SW 1271 (cell line): Measurements from ENCODE around the gene ZNF385A.

Source experiments
- DNase-seq, 2 experiments: peaks; one replicate each; lab custom pipeline; 2025; lab: John Stamatoyannopoulos, UW

ZNF385A gene

DNA sequence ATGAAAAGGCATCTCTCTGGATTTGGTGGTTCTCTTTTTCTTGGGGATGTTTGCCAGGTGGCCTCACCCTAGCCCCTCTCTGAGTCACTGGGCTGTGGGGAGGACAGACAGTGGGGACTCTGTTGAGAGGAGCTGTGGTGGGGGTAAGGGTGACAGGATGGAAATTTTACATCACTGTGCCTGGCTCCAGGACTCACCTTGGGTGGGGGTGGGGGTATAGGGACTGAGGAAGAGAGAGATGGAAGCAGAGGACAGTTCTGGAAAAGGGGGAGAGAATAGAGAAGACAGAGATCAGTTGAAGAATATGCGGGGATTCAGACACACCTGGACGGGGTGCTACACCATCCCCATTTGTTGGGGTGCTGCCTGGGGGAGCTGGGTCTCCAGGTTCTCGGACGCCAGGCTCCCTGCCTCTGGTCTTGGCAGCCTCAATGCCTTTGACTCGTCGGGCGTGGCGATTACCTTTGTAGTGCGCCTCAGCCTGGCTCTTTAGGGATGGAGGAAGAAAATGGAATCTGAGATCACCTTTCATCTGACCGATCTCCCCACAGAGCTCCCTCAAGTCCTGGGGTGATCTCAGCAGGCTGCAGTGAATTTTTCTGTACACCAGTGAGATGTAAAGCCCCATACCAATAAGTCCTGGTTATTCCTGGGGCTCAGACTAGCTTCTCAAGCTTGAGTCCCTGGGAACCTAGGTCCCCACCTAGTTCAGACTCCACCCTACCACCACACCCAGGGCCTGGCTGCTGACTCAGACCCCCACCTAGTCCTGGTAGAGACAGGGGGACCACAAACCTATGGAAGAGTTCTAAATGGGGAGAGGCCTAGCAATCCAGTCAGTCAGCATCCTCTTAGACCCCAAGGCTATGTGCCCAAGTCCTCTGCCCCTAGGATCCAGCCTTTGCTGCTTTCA, 10.6 kb downstream of the ZNF385A start:
- no peak for DNase-seq

DNA sequence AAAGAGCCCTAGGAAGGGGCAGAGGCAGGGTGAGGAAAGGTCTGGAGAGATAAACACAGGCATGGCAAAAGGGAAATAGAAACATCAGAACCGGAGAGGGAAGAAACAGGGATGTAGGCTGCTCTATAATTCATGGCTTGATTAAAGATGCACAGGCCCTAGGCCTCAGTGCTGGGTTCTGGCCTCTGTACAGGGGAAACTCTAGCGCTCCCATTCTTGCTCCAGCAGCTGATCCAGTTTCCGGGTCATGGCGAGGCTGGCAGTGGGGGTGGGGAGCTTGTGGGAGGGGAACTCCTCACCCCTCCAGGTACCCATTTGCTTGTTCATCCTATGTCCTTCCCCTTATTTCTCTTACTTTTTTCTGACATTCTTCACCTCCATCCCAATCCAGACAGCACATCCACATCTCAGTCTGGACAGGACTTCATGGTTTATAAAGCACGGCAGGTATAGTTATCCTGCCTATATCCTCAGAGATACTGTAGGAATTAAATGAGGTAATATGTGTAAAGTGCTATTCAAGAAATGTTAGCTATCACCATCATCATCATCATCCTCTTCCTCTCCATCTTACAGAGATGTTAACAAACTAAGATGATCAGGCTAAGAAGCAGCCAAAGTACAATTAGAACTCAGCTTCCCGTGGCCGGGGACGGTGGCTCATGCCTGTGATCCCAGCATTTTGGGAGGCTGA, 12.3 kb downstream of the ZNF385A start:
- no peak for DNase-seq

DNA sequence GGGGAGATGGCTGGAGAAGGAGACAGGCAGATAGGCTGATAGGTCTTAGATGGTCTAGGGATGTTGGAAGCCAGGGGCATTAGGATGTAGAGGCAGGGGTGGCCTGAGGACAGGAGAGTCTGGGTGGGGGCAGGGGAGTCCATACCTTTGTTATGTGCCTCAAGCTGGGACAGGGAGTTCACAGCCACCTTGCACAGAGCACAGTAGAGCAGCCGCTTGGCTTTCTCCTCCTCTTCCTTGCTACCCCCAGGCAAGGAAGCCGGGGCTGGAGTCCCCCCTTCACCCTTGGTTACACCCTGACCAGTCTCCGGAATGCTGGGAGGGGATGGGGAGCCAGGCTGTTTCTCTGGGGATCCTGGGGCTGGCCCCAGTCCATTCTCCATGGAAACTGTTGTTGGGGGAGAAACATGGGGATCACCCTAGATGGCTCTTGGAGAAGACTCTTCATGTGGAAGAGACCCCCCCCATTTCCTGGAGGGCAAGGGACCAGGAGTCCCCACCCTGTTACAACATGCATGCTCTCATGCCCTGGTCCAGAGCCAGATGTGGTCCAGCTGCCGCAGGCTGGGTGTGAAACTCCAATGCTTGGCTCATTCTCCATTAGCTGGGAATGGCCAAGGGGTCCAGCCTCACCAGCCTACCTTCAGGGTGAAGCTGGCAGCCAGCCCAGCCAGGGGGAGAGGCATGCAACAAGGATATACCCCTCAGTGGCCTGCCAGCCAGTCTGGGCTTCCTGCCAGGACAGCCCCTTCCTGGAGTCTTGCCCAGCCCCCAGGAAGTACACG, 13.0 kb downstream of the ZNF385A start:
- no peak for DNase-seq

DNA sequence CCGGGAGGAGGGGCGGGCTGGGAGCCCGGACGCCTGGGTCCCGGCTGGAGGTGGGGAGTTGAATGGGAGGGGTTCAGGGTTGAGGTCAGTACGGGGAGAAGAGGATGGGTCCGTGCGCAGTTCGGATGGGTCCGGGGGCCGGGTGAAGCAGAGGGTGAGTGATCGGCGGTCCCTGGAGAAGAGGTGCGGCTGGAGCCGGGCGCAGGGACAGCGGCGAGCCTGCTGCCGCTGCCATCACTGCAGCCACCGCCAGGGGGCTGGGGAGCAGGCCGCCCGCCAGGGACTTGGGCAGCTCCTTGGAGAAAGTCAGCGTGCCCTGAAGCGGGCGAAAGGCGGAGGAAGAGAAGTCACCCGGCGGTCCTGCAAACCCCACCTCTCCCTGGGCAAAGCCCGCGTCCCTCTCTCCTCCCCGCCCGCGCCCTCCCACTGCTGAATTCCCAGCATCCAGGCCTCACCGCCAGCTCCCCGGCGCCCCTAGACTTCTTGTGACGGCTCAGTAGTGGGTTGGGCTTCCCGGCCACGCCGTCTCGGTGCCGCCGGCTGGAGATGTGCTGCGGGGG, 14.3 kb downstream of the ZNF385A start:
- peak; percentile 24 to 52 for DNase-seq

DNA sequence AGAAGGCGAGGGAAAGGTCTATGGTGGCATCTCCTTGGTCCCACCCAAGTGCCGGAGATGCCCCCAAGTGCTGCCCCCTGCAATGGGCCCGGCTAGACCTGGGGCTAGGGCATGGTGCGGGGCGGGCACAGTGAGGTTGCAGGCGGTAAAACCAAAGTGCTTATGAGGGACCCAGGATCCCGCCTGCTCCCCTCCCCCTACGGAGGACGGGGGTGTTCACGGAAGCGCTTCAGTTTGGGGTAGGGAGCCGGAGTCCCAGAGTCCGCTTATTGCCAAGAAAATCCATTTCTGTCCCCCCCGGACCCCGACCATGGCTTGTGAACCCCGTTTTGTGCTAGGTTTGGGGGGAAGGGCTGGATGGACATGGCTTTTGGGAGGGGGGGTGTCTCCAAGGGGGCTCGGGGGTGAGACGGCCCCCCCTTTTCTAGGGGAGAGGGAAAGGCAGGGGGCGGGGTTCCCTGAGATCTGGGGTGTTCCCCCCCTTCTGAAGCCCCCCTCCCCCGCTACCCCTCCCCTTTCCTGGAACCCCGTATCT, 14.9 kb downstream of the ZNF385A start:
- DNase-seq: no peak

DNA sequence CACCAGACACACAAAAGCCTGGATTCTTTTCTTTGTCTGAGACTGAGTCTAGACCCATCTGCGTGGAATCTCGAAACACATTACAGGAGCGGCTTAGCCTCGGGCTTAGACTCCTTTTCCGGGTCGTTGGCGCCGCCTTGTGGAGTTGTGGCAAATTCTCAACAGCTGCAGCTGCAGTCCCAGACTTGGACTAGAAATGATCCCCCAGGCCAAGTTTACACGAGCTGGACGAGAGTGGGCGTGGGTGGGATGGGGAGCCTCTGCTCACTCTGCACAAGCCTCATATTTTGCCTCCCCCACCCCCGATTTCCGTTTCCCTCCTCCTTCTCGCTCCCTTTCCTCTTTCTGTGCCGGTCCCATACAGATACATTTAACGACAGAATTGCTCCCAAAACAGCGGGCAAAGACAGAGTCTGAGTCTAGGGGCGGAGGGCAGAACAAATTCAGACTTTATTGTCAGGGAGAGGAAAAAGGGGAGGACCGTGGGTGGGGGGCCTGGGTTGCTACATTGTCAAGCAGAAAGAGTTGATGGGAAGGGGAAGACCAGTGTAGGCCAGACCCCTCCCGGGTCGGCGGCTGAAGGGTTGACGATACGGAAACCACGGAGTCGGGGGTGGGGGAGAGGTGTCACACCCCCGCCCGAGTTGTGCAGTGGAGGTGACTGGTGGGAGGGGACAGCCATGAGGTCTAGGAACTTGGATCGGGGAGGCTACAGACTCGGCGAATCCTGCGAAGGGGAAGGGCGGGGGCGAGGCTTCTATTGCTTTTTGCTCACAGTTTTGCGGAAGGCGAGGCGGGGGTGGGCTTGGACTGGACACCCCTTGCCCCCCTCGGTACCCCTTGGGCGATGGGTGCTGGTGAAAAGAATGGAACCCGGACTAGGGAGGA, 15.6 kb downstream of the ZNF385A start:
- peak; percentile 46 to 72 for DNase-seq

DNA sequence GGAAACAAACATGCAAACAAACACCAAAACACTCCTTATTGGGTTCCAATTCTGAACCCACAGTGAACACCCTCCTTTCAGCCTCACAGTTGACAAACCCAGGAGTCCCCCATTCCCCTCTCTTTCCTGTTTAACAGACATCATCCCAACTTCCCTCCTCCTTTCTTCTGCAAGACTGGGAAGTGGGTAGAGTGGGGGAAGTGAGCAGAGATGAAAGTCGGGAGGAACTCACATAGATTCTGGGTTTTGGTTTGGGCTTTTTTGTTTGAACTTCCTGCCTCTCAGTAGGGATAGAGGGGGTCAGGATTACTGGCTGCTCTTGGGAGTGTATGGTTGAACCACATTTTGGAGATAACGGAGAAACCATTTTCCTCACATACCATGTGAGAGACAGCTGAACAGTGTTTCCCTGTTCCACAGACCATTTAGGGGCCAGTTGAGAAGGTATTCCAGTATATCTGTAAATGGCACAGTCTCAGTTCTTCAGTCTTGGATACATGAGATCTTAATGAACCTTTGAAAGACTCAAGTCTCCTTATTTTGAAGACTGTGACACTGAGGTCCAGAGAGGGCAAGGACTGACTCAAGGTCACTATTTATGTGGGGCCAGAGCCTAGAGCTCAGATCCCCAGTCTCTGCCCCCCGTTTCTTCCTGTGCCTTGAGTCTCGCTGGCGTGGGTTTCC, 16.4 kb downstream of the ZNF385A start:
- DNase-seq: no peak

DNA sequence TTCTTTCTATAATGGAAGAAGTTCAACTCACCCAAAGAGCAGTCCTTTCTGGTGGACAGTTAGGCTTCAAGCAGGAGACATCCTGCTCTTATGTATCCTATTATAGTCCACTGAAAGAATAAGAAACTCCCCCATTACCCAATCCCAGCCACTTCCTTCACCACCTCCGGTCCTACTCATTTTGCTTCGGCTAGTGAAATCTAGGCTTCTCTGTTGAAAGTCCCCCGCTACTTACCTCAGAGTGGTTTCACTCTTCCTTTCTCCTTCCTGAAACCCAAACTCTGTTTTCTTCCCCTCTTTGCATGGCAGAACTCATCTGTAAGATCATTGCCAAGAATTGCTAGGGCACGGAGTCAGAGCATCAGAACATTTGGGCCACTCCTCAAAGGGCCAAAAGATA, 20.1 kb downstream of the ZNF385A start, which contains the start of gene GPR84:
GPR84 (minus strand) TSS at position 74 of the 400 bp plus-strand sequence. CDS start 635 bp downstream, outside the sequence.
- DNase-seq: no peak

DNA sequence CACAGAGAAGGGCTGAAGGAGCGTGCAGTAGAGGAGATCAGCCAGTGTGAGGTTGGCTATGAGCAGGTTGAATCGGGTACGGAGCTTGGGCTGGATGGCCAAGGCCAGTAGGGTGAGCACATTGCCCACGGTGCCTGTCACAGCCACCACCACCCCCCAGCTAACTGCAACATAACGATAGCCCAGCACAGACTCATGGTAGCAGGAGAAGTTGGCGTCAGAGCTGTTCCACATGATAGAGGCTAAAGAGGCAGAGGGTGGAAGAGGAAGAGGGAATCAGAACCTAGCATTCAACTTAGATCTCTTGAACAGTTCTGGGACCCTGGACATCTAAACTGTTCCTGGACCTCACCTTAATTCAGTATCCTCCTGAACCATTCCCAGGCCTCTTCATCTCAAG, 20.9 kb downstream of the ZNF385A start:
- DNase-seq: no peak

DNA sequence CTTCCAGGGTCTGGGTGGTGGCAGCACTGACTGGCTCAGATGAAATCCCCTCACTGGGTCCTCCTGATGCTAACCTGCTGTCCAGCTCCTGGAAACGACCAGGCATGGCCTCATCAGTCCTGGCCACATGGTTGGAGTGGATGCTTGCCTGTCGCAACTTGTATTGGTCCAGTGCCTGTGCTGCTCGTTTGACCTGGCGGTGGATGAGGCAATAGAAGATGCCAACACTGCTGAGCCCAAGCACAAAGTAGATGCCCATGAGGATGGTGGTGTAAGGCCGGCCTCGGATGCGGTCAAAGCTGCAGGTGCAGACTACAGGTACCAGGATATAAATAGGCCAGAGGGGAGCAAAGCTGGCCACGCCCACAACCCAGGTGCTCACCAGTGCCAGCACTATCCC, 21.5 kb downstream of the ZNF385A start:
- no peak for DNase-seq

DNA sequence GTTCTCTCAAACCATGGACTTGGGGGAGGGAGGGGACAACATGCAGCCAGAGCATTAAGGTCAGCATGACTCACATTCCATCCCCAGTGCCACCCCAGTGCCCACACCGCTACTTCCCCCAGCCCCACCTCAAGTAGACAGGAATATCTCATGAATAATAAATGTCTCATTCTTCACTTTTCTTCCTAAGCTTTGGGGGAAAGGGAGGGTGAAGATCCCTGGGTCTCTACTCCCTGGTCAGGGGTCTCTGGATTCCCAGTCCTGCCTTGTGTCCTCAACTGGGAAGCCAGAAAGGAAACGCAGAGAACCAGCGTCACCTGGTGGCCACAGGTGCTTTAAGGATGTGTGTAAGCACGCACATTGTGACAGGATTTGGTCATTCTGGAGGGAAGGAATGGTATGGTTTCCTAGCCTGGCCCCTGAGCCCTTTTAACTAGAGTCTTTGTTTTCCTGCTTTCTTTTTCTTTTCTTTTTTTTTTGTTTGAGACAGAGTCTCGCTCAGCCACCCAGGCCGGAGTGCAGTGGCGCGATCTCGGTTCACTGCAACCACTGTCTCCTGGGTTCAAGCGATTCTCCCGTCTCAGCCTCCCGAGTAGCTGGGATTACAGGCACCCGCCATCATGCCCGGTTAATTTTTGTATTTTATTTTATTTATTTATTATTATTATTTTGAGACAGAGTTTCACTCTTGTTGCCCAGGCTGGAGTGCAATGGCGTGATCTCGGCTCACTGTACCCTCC, 23.6 kb downstream of the ZNF385A start:
- peak; percentile 31 to 66 for DNase-seq

DNA sequence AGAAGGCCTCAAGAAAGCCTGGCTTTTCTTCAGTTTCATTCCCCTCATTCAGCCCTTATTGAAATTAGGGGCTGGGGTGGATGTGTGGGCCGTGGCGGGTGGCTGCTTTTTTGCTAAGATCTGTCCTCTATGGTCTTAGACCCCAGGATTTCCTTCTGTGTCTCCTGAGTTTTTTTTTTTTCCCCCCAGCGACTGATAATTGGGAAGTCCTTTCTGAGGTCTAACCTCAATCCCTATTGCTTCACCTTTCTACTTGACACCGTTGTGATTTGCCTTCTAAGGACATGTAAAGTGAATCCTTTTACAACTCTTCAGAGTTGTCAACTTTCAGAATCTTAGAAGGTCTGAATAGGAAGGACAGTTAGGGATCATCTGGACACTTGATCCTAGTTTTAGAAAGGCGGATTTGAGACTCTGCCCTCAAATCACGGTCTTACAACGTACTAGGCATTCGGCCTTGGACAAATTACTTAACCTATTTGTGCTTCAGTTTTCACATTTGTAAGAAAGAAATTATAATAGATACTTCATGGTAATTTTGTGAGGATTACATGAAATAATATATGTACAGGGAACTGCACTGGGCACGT, 24.7 kb downstream of the ZNF385A start:
- no peak for DNase-seq

DNA sequence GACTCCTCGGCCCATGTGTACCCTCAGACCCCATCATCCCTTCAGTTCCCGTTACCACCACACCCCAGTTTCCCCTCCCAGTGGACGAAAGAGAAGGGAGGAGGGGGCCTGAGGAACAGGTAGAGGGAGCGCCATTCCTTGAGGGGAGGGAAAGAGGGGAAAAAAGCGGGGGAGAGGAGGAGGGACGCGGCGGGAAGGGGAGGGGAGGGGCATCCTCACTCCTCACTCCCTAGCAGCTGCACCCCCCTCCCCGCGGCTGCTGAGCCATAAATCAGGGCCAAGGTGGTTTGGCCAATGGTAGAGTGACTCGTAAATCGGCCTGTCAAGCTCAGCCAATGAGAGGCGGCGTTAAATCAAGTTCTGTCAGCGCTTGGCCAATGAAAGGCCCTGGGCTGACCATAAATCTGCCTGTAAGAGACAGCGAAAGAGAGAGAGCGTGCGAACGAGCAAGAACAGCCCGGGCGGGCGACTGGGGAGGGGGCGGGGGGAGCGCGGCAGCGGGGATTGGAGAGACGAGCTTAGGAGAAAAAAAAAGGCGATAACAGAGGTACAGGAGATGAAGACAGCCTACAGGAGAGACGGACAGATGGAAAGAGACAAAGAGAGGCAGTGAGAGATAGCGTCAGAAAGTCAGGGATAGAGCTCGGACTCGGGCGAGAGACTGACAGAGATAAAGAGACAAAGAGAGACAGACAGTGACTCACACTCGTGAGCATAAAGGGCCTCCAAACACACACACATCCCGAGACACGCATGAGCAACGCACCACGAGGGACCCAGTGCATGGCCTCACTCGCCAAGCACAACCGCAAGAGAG, 25.4 kb downstream of the ZNF385A start:
- DNase-seq: peak; percentile 96 to 99

DNA sequence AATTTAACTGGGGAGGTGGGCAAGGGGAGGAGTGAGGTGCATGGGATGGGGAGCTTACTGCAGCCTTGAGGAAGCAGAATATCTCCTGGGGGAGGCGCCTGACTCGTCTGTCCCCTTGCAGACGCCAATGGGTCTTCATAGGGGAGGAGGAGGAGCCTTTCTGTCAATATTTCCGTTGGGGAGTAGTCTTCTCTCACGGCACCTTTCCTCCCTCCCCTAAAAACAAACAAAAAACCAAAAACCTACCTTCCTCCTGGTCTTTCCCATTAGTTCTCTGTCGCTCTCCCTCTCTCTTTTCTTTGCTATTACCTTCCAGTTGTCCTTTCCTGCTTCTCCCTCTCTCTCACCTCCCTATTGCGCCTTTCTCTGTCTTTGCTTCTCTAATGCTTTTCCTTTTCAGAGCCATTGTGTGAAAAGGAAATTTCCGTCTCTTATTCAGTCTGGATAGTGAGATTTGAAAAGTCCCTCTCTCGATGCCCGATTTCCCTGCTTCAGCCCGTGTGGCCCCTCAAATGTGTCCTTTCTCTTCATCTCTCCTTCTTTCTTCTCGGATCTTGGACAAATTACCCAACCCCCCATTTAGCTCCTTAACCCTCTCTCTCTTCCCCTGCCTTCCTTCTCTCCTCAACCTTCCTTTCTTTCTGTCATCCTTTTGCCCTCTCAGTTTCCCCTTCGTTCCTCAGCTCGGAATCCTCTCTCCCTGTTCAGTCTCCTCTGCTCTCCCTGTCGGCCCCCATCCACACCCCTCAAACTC, 26.2 kb downstream of the ZNF385A start:
- DNase-seq: no peak

DNA sequence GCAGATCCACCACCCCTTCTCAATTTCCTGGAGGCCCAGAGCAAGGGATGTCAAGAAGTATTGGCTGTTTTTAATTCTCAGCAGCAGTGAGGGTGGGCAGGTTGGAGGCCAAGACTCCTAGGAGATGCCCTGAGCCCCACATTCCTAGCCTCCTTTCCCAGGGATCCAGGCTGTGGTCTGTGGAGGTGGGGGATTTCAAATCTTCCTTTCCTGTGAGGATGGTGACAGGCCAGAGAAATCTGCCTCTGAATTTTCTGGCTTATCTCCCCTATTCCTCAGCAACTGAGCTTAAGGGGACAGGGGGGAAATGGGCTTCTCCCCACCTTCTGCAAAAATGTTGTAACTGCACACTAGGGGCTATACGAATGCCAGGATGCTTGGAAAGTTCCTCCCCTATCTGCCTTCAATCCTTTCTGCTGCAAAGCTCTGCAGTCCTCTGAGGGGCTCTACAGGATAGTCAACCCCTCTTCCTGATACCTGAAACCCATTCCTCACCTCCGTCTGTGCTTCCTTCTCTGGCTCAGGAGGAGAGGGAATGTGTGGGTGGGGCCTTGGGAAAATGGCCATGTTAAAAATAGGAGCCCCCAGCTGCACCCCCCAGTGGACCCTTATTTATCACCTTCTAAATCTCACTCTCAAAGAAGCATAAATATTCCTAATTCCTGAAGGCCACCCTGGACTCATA, 26.9 kb downstream of the ZNF385A start:
- DNase-seq: no peak

DNA sequence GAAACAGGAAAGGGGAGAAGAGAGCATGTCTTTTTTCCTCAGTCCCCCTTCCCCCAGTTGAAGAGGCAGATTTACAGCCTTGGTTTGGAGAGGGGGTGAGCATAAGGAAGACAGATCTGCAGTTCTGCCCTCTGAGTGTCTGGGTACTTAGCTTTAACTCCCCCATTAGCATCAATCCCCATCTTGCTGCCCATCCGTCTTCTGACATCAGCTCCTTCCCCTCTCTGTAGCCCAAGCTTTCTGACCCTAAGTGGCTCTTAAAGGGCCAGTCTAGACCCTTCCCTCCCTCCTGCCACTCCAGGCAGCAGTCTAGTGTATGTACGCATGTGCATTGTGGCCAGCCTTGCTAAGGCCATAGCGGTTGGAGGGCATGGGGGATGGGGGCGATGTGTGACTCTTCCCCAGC, 27.6 kb downstream of the ZNF385A start:
- no peak for DNase-seq

DNA sequence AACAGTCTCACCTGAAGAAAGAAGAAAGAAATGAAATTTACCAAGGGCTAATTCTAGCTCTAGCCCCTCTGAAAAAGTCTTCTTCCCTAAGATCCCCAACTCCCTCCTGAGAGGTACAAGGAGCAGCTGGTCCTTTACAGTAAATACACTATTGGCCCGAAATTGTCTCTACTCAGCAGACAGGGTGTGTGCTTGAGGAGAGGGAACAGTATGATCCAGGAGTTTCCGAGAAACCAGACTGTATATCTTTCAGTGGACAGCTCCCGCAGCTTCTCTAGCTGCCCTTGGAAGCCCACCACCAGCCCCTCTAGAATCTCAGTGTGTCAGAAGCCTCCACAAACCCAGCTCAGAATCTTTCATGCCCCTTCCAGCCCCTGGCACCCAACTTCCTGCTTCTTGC, 28.3 kb downstream of the ZNF385A start:
- no peak for DNase-seq
